Calu3 (cell line): ENCODE measurements around the gene DACT2. TPM values are rescaled to one million over a fixed set of nuclear protein-coding genes. Genes with fewer than 3 reads are reported as not detected.

Source experiments
- BruUV-seq: library from RNA; stranded (reverse); fragments of 400-500 nt; replicated peaks from 2 replicates; lab custom pipeline; 2021; lab: Mats Ljungman, UMichigan
- CTCF ChIA-PET: fragments of 300-600 bp; sonication (Branson Sonifier 250); formaldehyde crosslinking; loops from one replicate; lab custom pipeline; 2022; ENCODE audit warnings: antibody characterized with exemption; lab: Charles Lee
- DNase-seq: peaks from one replicate; pipeline ENCODE4 v3.0.0; 2022
- H3K27ac Mint-ChIP-seq: one replicate; pipeline ENCODE4 v1.8.0; 2022; ENCODE audit warnings: mixed read lengths; ENCODE audit not compliant: unreplicated experiment
- H3K27me3 Mint-ChIP-seq: one replicate; pipeline ENCODE4 v1.8.0; 2022; ENCODE audit warnings: mixed read lengths; ENCODE audit not compliant: unreplicated experiment
- H3K36me3 Mint-ChIP-seq: one replicate; pipeline ENCODE4 v1.8.0; 2022; ENCODE audit warnings: mild to moderate bottlenecking, moderate library complexity, mixed read lengths; ENCODE audit not compliant: insufficient read depth, unreplicated experiment
- H3K4me1 Mint-ChIP-seq: one replicate; pipeline ENCODE4 v1.8.0; 2022; ENCODE audit warnings: mild to moderate bottlenecking, low read depth, mixed read lengths; ENCODE audit not compliant: unreplicated experiment
- H3K4me3 Mint-ChIP-seq: one replicate; pipeline ENCODE4 v1.8.0; 2022; ENCODE audit warnings: mild to moderate bottlenecking, low read depth, moderate library complexity, mixed read lengths; ENCODE audit not compliant: unreplicated experiment
- H3K9me3 Mint-ChIP-seq: one replicate; pipeline ENCODE4 v1.8.0; 2022; ENCODE audit warnings: low read depth, mixed read lengths; ENCODE audit not compliant: unreplicated experiment
- intact Hi-C: fragments of 100-400 bp; cut with micrococcal nuclease; formaldehyde crosslinking; loops from one replicate; pipeline ENCODE4 v1.10.0; 2022; ENCODE audit not compliant: unreplicated experiment
- total RNA-seq: library from RNA; stranded (reverse); gene quantifications from 2 replicates; pipeline ENCODE4 v1.2.3, GENCODE V29; 2022
- TF ChIP-seq, protein P1 (sequence below): fragments of 200-600 bp; IDR thresholded peaks from one replicate; pipeline ENCODE4 v1.8.0; 2022; ENCODE audit warnings: antibody characterized with exemption; ENCODE audit not compliant: unreplicated experiment

Gene DACT2
- total RNA-seq, 1 experiment from 2014 or later, result not detected

DNA sequence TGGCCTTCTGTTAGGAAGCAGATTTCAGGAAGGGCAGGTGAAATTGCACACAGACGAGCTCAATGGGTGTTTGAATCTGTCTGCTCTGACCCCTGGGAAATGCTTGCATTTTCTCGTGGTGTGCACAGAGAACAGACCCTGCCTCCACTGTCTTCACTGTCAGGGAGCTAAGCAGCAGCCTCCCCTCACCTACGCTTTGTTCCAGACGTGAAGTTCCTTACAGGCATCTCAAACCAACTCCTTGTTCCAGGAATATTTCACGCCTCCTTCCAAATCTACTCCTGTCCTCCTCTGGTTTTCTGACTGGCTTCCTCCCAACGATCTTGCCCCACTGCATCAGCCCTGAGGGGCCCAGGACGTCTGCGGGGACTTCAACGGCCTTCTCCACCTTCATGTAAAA is 13.7 kb downstream of the DACT2 start:
- BruUV-seq, result no TSS peak
- Mint-ChIP-seq H3K4me3 (no peak overlapping the region), H3K4me1 (peaks cover 10% of the 10 kb centered on the region), H3K27me3 (peaks cover 32% of the 10 kb centered on the region), H3K36me3 (no peaks in the 10 kb centered on the region), H3K27ac (no peak overlapping the region), H3K9me3 (no peaks in the 10 kb centered on the region)
- TF ChIP-seq, protein P1, sequence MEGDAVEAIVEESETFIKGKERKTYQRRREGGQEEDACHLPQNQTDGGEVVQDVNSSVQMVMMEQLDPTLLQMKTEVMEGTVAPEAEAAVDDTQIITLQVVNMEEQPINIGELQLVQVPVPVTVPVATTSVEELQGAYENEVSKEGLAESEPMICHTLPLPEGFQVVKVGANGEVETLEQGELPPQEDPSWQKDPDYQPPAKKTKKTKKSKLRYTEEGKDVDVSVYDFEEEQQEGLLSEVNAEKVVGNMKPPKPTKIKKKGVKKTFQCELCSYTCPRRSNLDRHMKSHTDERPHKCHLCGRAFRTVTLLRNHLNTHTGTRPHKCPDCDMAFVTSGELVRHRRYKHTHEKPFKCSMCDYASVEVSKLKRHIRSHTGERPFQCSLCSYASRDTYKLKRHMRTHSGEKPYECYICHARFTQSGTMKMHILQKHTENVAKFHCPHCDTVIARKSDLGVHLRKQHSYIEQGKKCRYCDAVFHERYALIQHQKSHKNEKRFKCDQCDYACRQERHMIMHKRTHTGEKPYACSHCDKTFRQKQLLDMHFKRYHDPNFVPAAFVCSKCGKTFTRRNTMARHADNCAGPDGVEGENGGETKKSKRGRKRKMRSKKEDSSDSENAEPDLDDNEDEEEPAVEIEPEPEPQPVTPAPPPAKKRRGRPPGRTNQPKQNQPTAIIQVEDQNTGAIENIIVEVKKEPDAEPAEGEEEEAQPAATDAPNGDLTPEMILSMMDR, result no peak
- DNase-seq, result no peak
- intact Hi-C loops, result no loop called here
- CTCF ChIA-PET, result no interaction called here

DNA sequence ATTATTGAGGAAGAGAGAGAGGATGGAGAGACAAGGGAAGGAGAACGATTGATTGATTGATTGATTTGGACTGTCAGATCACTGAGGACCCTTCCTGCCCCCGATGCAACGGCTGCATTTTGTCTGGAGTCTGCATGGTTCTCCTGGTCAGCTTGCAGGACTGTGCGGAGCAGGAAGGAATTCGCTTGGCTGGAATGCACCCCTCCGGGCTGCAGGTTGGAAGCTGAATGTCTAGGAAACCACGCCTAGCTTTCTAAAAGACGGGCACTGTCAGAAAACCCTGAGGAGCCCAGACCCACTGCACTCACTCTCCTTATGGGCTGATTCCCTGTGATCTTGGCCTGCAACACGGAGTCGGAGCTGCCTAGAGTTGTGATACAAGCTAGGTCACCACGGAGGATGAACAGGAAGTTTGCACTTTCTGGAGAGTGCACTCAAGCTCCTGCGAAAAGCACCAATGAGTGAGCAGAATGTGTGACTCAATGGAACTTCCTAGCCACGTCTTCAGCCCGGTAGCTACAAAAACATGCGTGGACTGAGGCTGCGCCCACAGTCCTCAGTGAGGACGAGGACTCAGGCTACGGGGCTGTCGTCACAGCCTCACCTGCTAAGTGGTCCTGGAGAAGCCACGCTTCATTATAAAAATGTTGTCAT is 14.4 kb downstream of the DACT2 start:
- Mint-ChIP-seq H3K36me3 (no peaks in the 10 kb centered on the region), H3K4me1 (peaks cover 10% of the 10 kb centered on the region), H3K27me3 (peaks cover 31% of the 10 kb centered on the region), H3K27ac (no peak overlapping the region), H3K9me3 (no peaks in the 10 kb centered on the region), H3K4me3 (no peak overlapping the region)
- DNase-seq, result no peak
- BruUV-seq, result no TSS peak
- intact Hi-C loops, result no loop called here
- TF ChIP-seq, protein P1, result no peak
- CTCF ChIA-PET, result interaction anchor here (0.6 kb wide), 1 partner anchor 50 kb away, joined by 5 read pairs; no protein-coding TSS in a partner anchor

DNA sequence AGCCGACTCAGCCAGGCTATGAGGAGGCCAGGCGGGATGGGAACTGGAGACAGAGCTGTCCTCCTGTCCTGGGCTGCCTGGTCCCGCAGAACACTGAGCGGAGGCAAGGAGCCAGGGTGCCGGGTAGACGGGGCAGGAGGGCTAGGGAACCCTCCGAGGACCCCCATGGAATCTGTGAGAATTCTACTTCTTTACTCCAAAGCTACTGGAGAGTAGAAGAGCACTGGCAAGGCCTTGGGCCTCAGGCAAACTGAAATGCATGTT is 14.9 kb downstream of the DACT2 start:
- TF ChIP-seq, protein P1, result no peak
- no peaks in the 10 kb centered on the region for H3K9me3 Mint-ChIP-seq
- no peaks in the 10 kb centered on the region for H3K36me3 Mint-ChIP-seq
- peaks cover 31% of the 10 kb centered on the region for H3K27me3 Mint-ChIP-seq
- H3K27ac Mint-ChIP-seq, result no peak overlapping the region
- CTCF ChIA-PET, result interaction anchor here (0.6 kb wide), 1 partner anchor 51 kb away, joined by 5 read pairs; no protein-coding TSS in a partner anchor
- no peak for DNase-seq
- intact Hi-C loops, result no loop called here
- H3K4me1 Mint-ChIP-seq, result peaks cover 10% of the 10 kb centered on the region
- BruUV-seq, result no TSS peak
- no peak overlapping the region for H3K4me3 Mint-ChIP-seq

DNA sequence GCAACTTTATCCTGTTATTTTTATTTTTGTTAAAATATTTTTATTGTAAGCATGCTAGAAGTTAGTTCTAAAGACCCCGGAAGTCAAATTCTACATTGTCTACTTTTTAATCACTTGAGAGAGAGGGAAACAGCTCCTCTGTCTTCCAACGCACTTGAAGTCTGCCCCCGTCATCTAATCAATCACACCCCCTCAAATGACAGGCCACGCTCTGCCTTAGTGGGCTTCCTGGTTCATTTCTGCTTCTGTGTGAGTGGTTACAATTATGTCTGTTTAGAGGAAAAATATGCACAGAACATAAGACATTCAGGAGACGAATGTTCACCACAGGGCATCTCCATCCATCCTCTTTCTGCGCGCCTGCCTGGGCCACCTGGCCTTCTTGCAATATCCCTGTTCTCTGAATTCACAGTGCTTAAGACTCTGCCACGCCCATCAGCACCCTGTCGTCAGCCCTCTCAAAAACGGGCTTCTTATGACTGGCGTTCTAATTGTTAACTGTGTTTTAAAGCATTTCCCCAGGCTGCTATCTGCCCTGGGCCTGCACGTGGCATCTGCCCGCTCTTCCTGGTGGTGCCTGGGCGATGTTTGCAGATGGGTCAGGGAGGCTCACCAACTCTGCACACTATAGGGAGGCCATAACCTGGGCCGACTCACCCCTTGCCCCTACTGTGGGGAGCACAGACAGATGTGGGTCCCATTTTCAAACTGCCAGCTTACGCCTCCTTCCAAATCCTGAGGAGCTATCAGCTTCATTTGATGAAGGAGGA is 15.4 kb downstream of the DACT2 start:
- no TSS peak for BruUV-seq
- Mint-ChIP-seq H3K27me3 (peaks cover 31% of the 10 kb centered on the region), H3K36me3 (no peaks in the 10 kb centered on the region), H3K4me1 (peaks cover 10% of the 10 kb centered on the region), H3K27ac (no peak overlapping the region), H3K9me3 (no peaks in the 10 kb centered on the region), H3K4me3 (no peak overlapping the region)
- TF ChIP-seq, protein P1, result no peak
- intact Hi-C loops, result no loop called here
- no peak for DNase-seq
- CTCF ChIA-PET, result interaction anchor here (0.6 kb wide), 1 partner anchor 271 kb away, joined by 3 read pairs; no protein-coding TSS in a partner anchor
